HepG2 (cell line): Measurements from ENCODE around the gene RHEBL1. TPM values are rescaled to one million over a fixed set of nuclear protein-coding genes. Genes with fewer than 3 reads are reported as not detected.

Experiments used
- ARNT ChIP-seq: fragments of 450-650 bp; IDR thresholded peaks from 2 replicates; pipeline ENCODE4 v1.6.1; 2017
- ELF4 ChIP-seq: sonication (generic); formaldehyde crosslinking; IDR thresholded peaks from 2 replicates; pipeline ENCODE4 v1.5.0; 2020; ENCODE audit warnings: missing genetic modification reagents, mild to moderate bottlenecking, moderate library complexity, borderline replicate concordance
- HNRNPL ChIP-seq: fragments of 200-400 bp; formaldehyde crosslinking; IDR thresholded peaks from 2 replicates; pipeline ENCODE4 v1.6.1; 2017; ENCODE audit warnings: mild to moderate bottlenecking, low read depth, low read length
- MXD4 ChIP-seq: IDR thresholded peaks from 2 replicates; pipeline ENCODE4 v1.6.1; 2016; ENCODE audit warnings: mild to moderate bottlenecking, missing biosample characterization, missing genetic modification reagents
- NFKB2 ChIP-seq: sonication (generic); formaldehyde crosslinking; IDR thresholded peaks from 2 replicates; pipeline ENCODE4 v1.4.0; 2020; ENCODE audit warnings: missing genetic modification reagents, borderline replicate concordance
- NR2F6 ChIP-seq, 2 experiments: IDR thresholded peaks; 2 replicates each; pipeline ENCODE4 v1.6.1; 2016; ENCODE audit warnings: antibody characterized with exemption in 1 of 2, mild to moderate bottlenecking in 1 of 2
- RAD51 ChIP-seq: fragments of 450-650 bp; IDR thresholded peaks from 2 replicates; pipeline ENCODE4 v1.6.1; 2016; ENCODE audit warnings: borderline replicate concordance
- SMAD1 ChIP-seq: sonication (generic); formaldehyde crosslinking; IDR thresholded peaks from 2 replicates; pipeline ENCODE4 v1.4.0; 2020; ENCODE audit warnings: missing genetic modification reagents, low read depth, mild to moderate bottlenecking, borderline replicate concordance
- THAP11 ChIP-seq: IDR thresholded peaks from 2 replicates; pipeline ENCODE4 v1.6.1; 2016; ENCODE audit warnings: missing biosample characterization, missing genetic modification reagents
- ZNF383 ChIP-seq: sonication (generic); formaldehyde crosslinking; IDR thresholded peaks from 2 replicates; pipeline ENCODE4 v1.4.0; 2020; ENCODE audit warnings: missing genetic modification reagents, mild to moderate bottlenecking, borderline replicate concordance
- ZNF501 ChIP-seq: sonication (generic); formaldehyde crosslinking; IDR thresholded peaks from 2 replicates; pipeline ENCODE4 v1.5.1; 2020; ENCODE audit warnings: mild to moderate bottlenecking, moderate library complexity, missing genetic modification reagents
- ZNF557 ChIP-seq: sonication (generic); formaldehyde crosslinking; IDR thresholded peaks from 2 replicates; pipeline ENCODE4 v1.4.0; 2020; ENCODE audit warnings: missing genetic modification reagents
- ZNF558 ChIP-seq: sonication (generic); formaldehyde crosslinking; IDR thresholded peaks from 2 replicates; pipeline ENCODE4 v1.9.0; 2022; ENCODE audit warnings: mild to moderate bottlenecking, missing genetic modification reagents, borderline replicate concordance
- ZNF607 ChIP-seq: sonication (generic); formaldehyde crosslinking; IDR thresholded peaks from 2 replicates; pipeline ENCODE4 v1.5.1; 2020; ENCODE audit warnings: missing genetic modification reagents, mild to moderate bottlenecking, borderline replicate concordance
- polyA plus RNA-seq, 8 experiments: library from polyadenylated mRNA; depleted of rRNA in 3 of 8; stranded (reverse) in 7 of 8; unstranded in 1 of 8; fragments of >200 nt; fragmentation: Illumina TruSeq in 4 of 8; extraction: Trizol in 4 of 8; gene quantifications; 2 replicates each; pipeline versions ENCODE4 v1.2.1 to v1.2.3, GENCODE V29; 2011 to 2016; ENCODE audit warnings: low read depth in 4 of 8, missing spikeins in 1 of 8, mixed read lengths in 1 of 8; ENCODE audit not compliant: insufficient read depth in 1 of 8
- total RNA-seq, 5 experiments: library from RNA; depleted of rRNA; stranded (reverse); fragments of >200 nt; fragmentation: Illumina TruSeq; extraction: Trizol; gene quantifications; 2 replicates each; pipeline ENCODE4 v1.2.3, GENCODE V29; 2016; ENCODE audit warnings: low read depth in 1 of 5
- TF ChIP-seq, protein P1 (sequence below): sonication (generic); formaldehyde crosslinking; conservative IDR thresholded peaks from 2 replicates; pipeline ENCODE4 v1.4.0; 2020; ENCODE audit warnings: mild to moderate bottlenecking, missing genetic modification reagents, moderate library complexity
- TF ChIP-seq, protein P2 (sequence below): sonication (generic); formaldehyde crosslinking; IDR thresholded peaks from 2 replicates; pipeline ENCODE4 v1.5.1; 2020; ENCODE audit warnings: missing genetic modification reagents, mild to moderate bottlenecking, borderline replicate concordance
- TF ChIP-seq, protein P3 (sequence below): fragments of 450-650 bp; IDR thresholded peaks from 2 replicates; pipeline ENCODE4 v1.6.1; 2017
- TF ChIP-seq, protein P4 (sequence below): conservative IDR thresholded peaks from 2 replicates; pipeline ENCODE4 v1.6.1; 2018; ENCODE audit warnings: missing genetic modification reagents

Gene RHEBL1
- total and polyA plus RNA-seq, 2 of the 13 experiments (the other 11 are each of a cell fraction or from before 2014, with no cell fraction given): 1.4 to 2.5 TPM

DNA sequence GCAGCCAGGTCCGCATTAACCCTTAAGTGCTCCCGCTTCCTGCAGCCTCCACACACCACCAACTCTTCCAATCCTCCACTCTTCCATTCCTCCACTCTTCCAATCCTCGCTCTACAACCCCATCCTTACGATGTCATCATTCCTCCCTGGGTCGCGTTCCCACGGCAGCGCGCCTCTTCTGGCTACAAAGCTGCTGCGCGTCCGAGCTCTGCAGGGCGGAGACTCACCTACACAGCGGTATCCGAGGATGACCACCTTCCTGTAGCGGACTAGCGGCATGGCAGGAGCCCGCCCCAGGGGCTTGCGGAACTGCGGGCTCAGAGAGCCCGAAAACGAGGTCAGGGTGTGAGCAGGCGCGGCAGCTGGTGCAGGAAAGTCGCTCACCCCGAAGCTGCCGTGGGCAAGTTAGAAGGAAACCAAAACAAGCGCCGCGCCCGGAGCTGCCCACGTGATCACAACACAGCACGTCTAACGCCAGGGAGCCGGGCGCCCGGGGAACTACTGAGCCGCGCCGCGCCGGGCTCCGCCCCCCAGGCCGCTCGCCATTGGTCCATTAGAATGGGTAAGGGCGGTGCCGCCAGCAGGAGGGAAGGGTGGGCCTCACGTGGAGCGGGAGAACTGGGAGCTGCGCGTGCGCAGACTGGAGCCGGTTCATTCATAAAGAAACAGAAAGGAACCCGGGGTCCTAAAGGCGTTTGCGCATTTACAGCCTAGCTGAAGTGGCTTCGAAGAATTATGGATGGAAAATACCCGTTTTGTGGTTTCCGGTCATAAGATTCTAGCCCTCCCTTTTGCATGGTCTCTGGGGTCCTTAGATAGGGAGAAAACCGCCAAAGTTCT is at the start of gene RHEBL1 (continued):
- TF ChIP-seq ZNF383 (no peak), ZNF557 (no peak), NR2F6 (IDR thresholded peaks at IDR 0.05) (no peak), NR2F6 (CRISPR knock-in tag; IDR thresholded peaks at IDR 0.05) (no peak), ZNF501 (CRISPR knock-in tag) (peak; percentile 93), ZNF558 (CRISPR knock-in tag) (0 out of 2 replicates have a peak, but pooled peaks have one; percentile 52), HNRNPL (0 out of 2 replicates have a peak, but pooled peaks have one; percentile 55), ARNT (no peak), ZNF607 (CRISPR knock-in tag) (peak; percentile 50; the same call in 1 of the 2 replicates), ELF4 (CRISPR knock-in tag) (no peak), RAD51 (peak; percentile 88), SMAD1 (no peak), THAP11 (peak; percentile 51; the same call in 1 of the 2 replicates), NFKB2 (CRISPR knock-in tag) (peak; percentile 57; the same call in 1 of the 2 replicates), MXD4 (CRISPR knock-in tag) (peak; percentile 84)
- TF ChIP-seq, protein P1, sequence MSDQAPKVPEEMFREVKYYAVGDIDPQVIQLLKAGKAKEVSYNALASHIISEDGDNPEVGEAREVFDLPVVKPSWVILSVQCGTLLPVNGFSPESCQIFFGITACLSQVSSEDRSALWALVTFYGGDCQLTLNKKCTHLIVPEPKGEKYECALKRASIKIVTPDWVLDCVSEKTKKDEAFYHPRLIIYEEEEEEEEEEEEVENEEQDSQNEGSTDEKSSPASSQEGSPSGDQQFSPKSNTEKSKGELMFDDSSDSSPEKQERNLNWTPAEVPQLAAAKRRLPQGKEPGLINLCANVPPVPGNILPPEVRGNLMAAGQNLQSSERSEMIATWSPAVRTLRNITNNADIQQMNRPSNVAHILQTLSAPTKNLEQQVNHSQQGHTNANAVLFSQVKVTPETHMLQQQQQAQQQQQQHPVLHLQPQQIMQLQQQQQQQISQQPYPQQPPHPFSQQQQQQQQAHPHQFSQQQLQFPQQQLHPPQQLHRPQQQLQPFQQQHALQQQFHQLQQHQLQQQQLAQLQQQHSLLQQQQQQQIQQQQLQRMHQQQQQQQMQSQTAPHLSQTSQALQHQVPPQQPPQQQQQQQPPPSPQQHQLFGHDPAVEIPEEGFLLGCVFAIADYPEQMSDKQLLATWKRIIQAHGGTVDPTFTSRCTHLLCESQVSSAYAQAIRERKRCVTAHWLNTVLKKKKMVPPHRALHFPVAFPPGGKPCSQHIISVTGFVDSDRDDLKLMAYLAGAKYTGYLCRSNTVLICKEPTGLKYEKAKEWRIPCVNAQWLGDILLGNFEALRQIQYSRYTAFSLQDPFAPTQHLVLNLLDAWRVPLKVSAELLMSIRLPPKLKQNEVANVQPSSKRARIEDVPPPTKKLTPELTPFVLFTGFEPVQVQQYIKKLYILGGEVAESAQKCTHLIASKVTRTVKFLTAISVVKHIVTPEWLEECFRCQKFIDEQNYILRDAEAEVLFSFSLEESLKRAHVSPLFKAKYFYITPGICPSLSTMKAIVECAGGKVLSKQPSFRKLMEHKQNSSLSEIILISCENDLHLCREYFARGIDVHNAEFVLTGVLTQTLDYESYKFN (CRISPR knock-in tag): peak; percentile 41; the same call in 1 of the 2 replicates
- TF ChIP-seq, protein P2, sequence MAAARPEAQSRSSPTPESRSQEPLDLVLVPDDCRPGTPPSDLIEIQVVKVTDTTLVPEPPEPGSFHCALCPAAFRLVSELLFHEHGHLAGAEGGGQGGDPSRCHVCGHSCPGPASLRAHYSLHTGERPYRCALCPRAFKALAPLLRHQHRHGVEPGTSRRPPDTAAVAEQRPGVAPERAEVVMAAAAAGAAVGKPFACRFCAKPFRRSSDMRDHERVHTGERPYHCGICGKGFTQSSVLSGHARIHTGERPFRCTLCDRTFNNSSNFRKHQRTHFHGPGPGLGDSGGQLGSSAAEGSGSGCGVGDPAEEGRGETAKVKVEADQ (CRISPR knock-in tag): no peak
- TF ChIP-seq, protein P3, sequence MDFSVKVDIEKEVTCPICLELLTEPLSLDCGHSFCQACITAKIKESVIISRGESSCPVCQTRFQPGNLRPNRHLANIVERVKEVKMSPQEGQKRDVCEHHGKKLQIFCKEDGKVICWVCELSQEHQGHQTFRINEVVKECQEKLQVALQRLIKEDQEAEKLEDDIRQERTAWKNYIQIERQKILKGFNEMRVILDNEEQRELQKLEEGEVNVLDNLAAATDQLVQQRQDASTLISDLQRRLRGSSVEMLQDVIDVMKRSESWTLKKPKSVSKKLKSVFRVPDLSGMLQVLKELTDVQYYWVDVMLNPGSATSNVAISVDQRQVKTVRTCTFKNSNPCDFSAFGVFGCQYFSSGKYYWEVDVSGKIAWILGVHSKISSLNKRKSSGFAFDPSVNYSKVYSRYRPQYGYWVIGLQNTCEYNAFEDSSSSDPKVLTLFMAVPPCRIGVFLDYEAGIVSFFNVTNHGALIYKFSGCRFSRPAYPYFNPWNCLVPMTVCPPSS: no peak
- TF ChIP-seq, protein P4, sequence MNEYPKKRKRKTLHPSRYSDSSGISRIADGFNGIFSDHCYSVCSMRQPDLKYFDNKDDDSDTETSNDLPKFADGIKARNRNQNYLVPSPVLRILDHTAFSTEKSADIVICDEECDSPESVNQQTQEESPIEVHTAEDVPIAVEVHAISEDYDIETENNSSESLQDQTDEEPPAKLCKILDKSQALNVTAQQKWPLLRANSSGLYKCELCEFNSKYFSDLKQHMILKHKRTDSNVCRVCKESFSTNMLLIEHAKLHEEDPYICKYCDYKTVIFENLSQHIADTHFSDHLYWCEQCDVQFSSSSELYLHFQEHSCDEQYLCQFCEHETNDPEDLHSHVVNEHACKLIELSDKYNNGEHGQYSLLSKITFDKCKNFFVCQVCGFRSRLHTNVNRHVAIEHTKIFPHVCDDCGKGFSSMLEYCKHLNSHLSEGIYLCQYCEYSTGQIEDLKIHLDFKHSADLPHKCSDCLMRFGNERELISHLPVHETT (CRISPR knock-in tag): no peak
